A549 (cell line): ENCODE results near the gene ZNF732. TPM values are rescaled to one million over a fixed set of nuclear protein-coding genes. Genes with fewer than 3 reads are reported as not detected.

Experiments
- ATAC-seq, 2 experiments: fragments of 200-7000 bp in 1 of 2; fragments of >200 bp in 1 of 2; cut with Nextera tagmentation in 1 of 2; cut with Tn5 transposase in 1 of 2; 3 replicates each; pipeline versions ENCODE4 v1.8.0 to v1.9.1; 2018 to 2020; ENCODE audit warnings: mild to moderate bottlenecking in 1 of 2, moderate library complexity in 1 of 2
- CTCF ChIA-PET: fragments of 300-600 bp; sonication (Branson Sonifier 250); formaldehyde crosslinking; extraction: SDS; loops from one replicate; lab custom pipeline; 2021; ENCODE audit warnings: antibody characterized with exemption, inconsistent platforms; lab: Yijun Ruan, JAX
- POLR2A ChIA-PET: fragments of 350-600 bp; formaldehyde crosslinking; extraction: SDS; loops from one replicate; lab custom pipeline; 2021; ENCODE audit warnings: antibody characterized with exemption, inconsistent platforms; lab: Yijun Ruan, JAX
- DNase-seq, 2 experiments: peaks; one replicate each; pipeline versions ENCODE4 v3.0.0 to v3.0.0-alpha.2; 2011 to 2016; ENCODE audit warnings: low read depth in 1 of 2, low spot score in 1 of 2
- FAIRE-seq: peaks from 2 replicates; lab custom pipeline; 2011; peaks lifted over from hg19 to GRCh38; lab: Jason Lieb, UNC
- H3K27ac ChIP-seq, 2 experiments: fragments of >200 bp; sonication (Bioruptor Twin); formaldehyde crosslinking; 3 replicates each; pipeline ENCODE4 v1.5.1; 2016 to 2017
- H3K4me1 ChIP-seq: fragments of >200 bp; sonication (Bioruptor Twin); formaldehyde crosslinking; 3 replicates; pipeline ENCODE4 v1.6.1; 2016
- H3K4me2 ChIP-seq: fragments of >200 bp; sonication (Bioruptor Twin); formaldehyde crosslinking; 3 replicates; pipeline ENCODE4 v1.6.1; 2016
- H3K4me3 ChIP-seq: fragments of >200 bp; sonication (Bioruptor Twin); formaldehyde crosslinking; 3 replicates; pipeline ENCODE4 v1.5.1; 2016
- H3K9me3 ChIP-seq: fragments of >200 bp; sonication (Bioruptor Twin); formaldehyde crosslinking; 3 replicates; pipeline ENCODE4 v1.6.1; 2016
- CBX8 ChIP-seq: fragments of 200-600 bp; sonication (generic); IDR thresholded peaks from 2 replicates; pipeline ENCODE4 v1.6.1; 2016
- CEBPB ChIP-seq, 2 experiments: fragments of >200 bp in 1 of 2; sonication (Bioruptor Twin) in 1 of 2; formaldehyde crosslinking in 1 of 2; IDR thresholded peaks; 2 replicates each; pipeline ENCODE4 v1.6.1; 2012 to 2016
- CHD4 ChIP-seq: fragments of 200-600 bp; sonication (generic); IDR thresholded peaks from 2 replicates; pipeline ENCODE4 v1.6.1; 2016; ENCODE audit warnings: antibody characterized with exemption, mild to moderate bottlenecking, borderline replicate concordance
- CTCF ChIP-seq: fragments of >200 bp; sonication (Bioruptor Twin); formaldehyde crosslinking; IDR thresholded peaks from 3 replicates; pipeline ENCODE4 v1.5.1; 2016
- EHMT2 ChIP-seq: fragments of 200-600 bp; sonication (generic); IDR thresholded peaks from 2 replicates; pipeline ENCODE4 v1.6.1; 2016; ENCODE audit warnings: antibody characterized with exemption, low read depth, mild to moderate bottlenecking, moderate library complexity
- EP300 ChIP-seq, 2 experiments: fragments of >200 bp; sonication (Bioruptor Twin); formaldehyde crosslinking; IDR thresholded peaks; 2 replicates in 1 of 2; 3 replicates in 1 of 2; pipeline ENCODE4 v1.6.1; 2016 to 2017
- ESRRA ChIP-seq: fragments of 150-350 bp; IDR thresholded peaks from 2 replicates; pipeline ENCODE4 v1.6.1; 2014; ENCODE audit warnings: mild to moderate bottlenecking, low read length, borderline replicate concordance
- FOSB ChIP-seq: fragments of 250-450 bp; sonication (Bioruptor Pico); IDR thresholded peaks from 2 replicates; pipeline ENCODE4 v1.5.0; 2020; ENCODE audit warnings: mild to moderate bottlenecking, moderate library complexity
- FOXS1 ChIP-seq: fragments of 250-450 bp; sonication (Bioruptor Pico); IDR thresholded peaks from 2 replicates; pipeline ENCODE4 v1.5.0; 2020; ENCODE audit warnings: mild to moderate bottlenecking, moderate library complexity
- GATA3 ChIP-seq: IDR thresholded peaks from 2 replicates; pipeline ENCODE4 v1.6.1; 2012; ENCODE audit warnings: borderline replicate concordance
- HES2 ChIP-seq: fragments of >200 bp; sonication (Bioruptor Twin); formaldehyde crosslinking; IDR thresholded peaks from 2 replicates; pipeline ENCODE4 v1.6.1; 2016
- HEYL ChIP-seq: fragments of 250-450 bp; sonication (Bioruptor Pico); IDR thresholded peaks from 2 replicates; pipeline ENCODE4 v1.8.0; 2021; ENCODE audit warnings: mild to moderate bottlenecking, moderate library complexity
- HOXB13 ChIP-seq: fragments of 250-450 bp; sonication (Bioruptor Pico); IDR thresholded peaks from 2 replicates; pipeline ENCODE4 v1.5.0; 2020; ENCODE audit warnings: low read depth, mild to moderate bottlenecking, moderate library complexity
- JUNB ChIP-seq: fragments of >200 bp; sonication (Bioruptor Twin); formaldehyde crosslinking; IDR thresholded peaks from 2 replicates; pipeline ENCODE4 v1.6.1; 2016
- KDM1A ChIP-seq: fragments of 200-600 bp; sonication (generic); IDR thresholded peaks from 2 replicates; pipeline ENCODE4 v1.6.1; 2016; ENCODE audit warnings: low read depth, mild to moderate bottlenecking
- KDM5A ChIP-seq: fragments of 200-600 bp; sonication (generic); IDR thresholded peaks from 2 replicates; pipeline ENCODE4 v1.6.1; 2016; ENCODE audit warnings: antibody characterized with exemption, mild to moderate bottlenecking
- MAZ ChIP-seq: fragments of 150-350 bp; IDR thresholded peaks from 2 replicates; pipeline ENCODE4 v1.6.1; 2014; ENCODE audit warnings: antibody characterized with exemption, low read depth, low read length, borderline replicate concordance
- PBX3 ChIP-seq: IDR thresholded peaks from 2 replicates; pipeline ENCODE4 v1.6.1; 2012
- RAD21 ChIP-seq, 2 experiments: fragments of >200 bp in 1 of 2; sonication (Bioruptor Twin) in 1 of 2; formaldehyde crosslinking in 1 of 2; IDR thresholded peaks in 1 of 2; conservative IDR thresholded peaks in 1 of 2; 2 replicates in 1 of 2; 3 replicates in 1 of 2; pipeline ENCODE4 v1.6.1; 2012 to 2018; ENCODE audit warnings: inconsistent platforms in 1 of 2
- RARB ChIP-seq: fragments of 250-450 bp; sonication (Bioruptor Pico); IDR thresholded peaks from 2 replicates; pipeline ENCODE4 v1.8.0; 2021; ENCODE audit warnings: mild to moderate bottlenecking, moderate library complexity
- TFCP2L1 ChIP-seq: fragments of 250-450 bp; sonication (Bioruptor Pico); IDR thresholded peaks from 2 replicates; pipeline ENCODE4 v1.5.0; 2021; ENCODE audit warnings: mild to moderate bottlenecking
- ZC3H11A ChIP-seq: fragments of 450-650 bp; IDR thresholded peaks from 2 replicates; pipeline ENCODE4 v1.6.1; 2014; ENCODE audit warnings: antibody characterized with exemption, mild to moderate bottlenecking
- ZNF302 ChIP-seq: fragments of 250-450 bp; sonication (Bioruptor Pico); IDR thresholded peaks from 2 replicates; pipeline ENCODE4 v1.9.0; 2021; ENCODE audit warnings: inconsistent platforms, mild to moderate bottlenecking, moderate library complexity
- WGBS: methylation state at CpG from one replicate; pipeline ENCODE4 v1.1.6; 2017; ENCODE audit errors: missing lambda C conversion rate; 5-methylcytosine and 5-hydroxymethylcytosine counted together
- polyA minus RNA-seq: library from RNA; depleted of rRNA, polyadenylated mRNA; stranded (reverse); fragments of >200 nt; gene quantifications from 2 replicates; pipeline ENCODE4 v1.2.3, GENCODE V29; 2011; rRNA and poly(A)+ RNA removed
- polyA plus RNA-seq, 4 experiments: library from polyadenylated mRNA; depleted of rRNA in 3 of 4; stranded (reverse); fragments of >200 nt; fragmentation: RNase III in 1 of 4; extraction: RNeasy Plus Mini Kit Qiagen cat#74134 plus additional on column Dnase treatment in 1 of 4; gene quantifications; 2 replicates in 3 of 4; 3 replicates in 1 of 4; pipeline ENCODE4 v1.2.3, GENCODE V29; 2011 to 2017
- TF ChIP-seq, protein P1 (sequence below): fragments of 250-450 bp; sonication (Bioruptor Pico); IDR thresholded peaks from 2 replicates; pipeline ENCODE4 v1.5.0; 2020; ENCODE audit warnings: low read depth, mild to moderate bottlenecking, moderate library complexity
- TF ChIP-seq, protein P2 (sequence below): fragments of 250-450 bp; sonication (Bioruptor Pico); IDR thresholded peaks from 2 replicates; pipeline ENCODE4 v1.5.0; 2021; ENCODE audit warnings: mild to moderate bottlenecking, moderate library complexity, borderline replicate concordance
- TF ChIP-seq, protein P3 (sequence below): IDR thresholded peaks from 2 replicates; pipeline ENCODE4 v1.6.1; 2012

Gene ZNF732
- polyA plus RNA-seq (2011; rRNA removed) (not detected in 2 replicates), polyA plus RNA-seq (2017; fragmentation: RNase III; extraction: RNeasy Plus Mini Kit Qiagen cat#74134 plus additional on column Dnase treatment) (not detected in 3 replicates), polyA minus RNA-seq (not detected in 2 replicates)
- not detected in 2 replicates for polyA plus RNA-seq (2012; cell fraction: cytosol; rRNA removed)
- polyA plus RNA-seq (2012; cell fraction: nucleus; rRNA removed), result not detected in 2 replicates

- ATAC-seq (no peak), FAIRE-seq (no peak), DNase-seq (no peak)
- no peak within 1 kb of the TSS for H3K27ac ChIP-seq
- H3K4me3 ChIP-seq, result no peak within 1 kb of the TSS
- H3K4me2 ChIP-seq, result no peak within 1 kb of the TSS
- no peaks in the 10 kb centered on the region for H3K4me1 ChIP-seq
- TF ChIP-seq RARB (CRISPR knock-in tag), result no peak
- no peak for TF ChIP-seq PBX3
- TF ChIP-seq EHMT2, result no peak
- TF ChIP-seq, protein P1, sequence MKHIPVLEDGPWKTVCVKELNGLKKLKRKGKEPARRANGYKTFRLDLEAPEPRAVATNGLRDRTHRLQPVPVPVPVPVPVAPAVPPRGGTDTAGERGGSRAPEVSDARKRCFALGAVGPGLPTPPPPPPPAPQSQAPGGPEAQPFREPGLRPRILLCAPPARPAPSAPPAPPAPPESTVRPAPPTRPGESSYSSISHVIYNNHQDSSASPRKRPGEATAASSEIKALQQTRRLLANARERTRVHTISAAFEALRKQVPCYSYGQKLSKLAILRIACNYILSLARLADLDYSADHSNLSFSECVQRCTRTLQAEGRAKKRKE (CRISPR knock-in tag), result no peak
- no peak for TF ChIP-seq RAD21 (conservative IDR thresholded peaks at IDR 0.05 in 1 of 2, IDR thresholded peaks at IDR 0.05 in 1 of 2)
- TF ChIP-seq CBX8, result no peak
- TF ChIP-seq ESRRA, result no peak
- no peak for TF ChIP-seq ZC3H11A
- TF ChIP-seq FOSB (CRISPR knock-in tag), result no peak
- no peak for TF ChIP-seq FOXS1
- TF ChIP-seq HES2, result no peak
- TF ChIP-seq JUNB, result no peak
- TF ChIP-seq GATA3, result no peak
- TF ChIP-seq KDM5A, result no peak
- TF ChIP-seq CTCF, result no peak
- POLR2A ChIA-PET, result no interaction called here
- CTCF ChIA-PET, result no interaction called here
- no peaks in the 10 kb centered on the region; the same call in 2 of the 3 replicates for H3K9me3 ChIP-seq
- 65% methylated on average over 22 of the region's 53 CpGs for WGBS
These were observed at the start of gene ZNF732 for GRCh38 chr4:304969-305680. Gene ZNF732, minus strand, starts transcription at chr4:305474. Its CDS starts 164 bp downstream, at chr4:305310.

DNA sequence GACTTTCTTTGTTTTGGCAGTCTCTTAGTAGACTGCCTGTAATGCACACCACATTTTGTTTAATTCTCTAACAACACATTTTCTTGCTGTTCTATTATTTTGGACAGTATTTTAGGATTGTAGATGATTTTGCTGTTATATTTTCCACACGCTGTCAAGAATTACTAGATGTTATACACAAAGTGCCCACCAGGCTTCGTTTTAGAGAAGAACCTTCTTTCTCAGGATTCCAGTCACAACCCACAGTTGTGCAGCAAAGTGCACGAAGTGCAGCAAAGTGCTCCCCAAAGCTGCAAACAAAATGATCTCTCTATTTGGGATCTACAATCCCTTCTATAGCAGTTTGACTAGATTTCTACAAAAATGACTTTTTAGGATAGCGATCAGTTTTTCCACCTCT lies 34.7 kb upstream of the ZNF732 start:
- DNase-seq (no peak), FAIRE-seq (no peak), ATAC-seq (no peak)
- ChIA-PET CTCF (no interaction called here), POLR2A (no interaction called here)
- Histone ChIP-seq H3K27ac (no peak overlapping the region), H3K4me3 (no peak overlapping the region), H3K9me3 (peaks cover 58% of the 10 kb centered on the region), H3K4me1 (no peaks in the 10 kb centered on the region), H3K4me2 (no peak overlapping the region)
- TF ChIP-seq EP300 (IDR thresholded peaks at IDR 0.05) (no peak), KDM1A (no peak), HOXB13 (no peak), CHD4 (no peak), TFCP2L1 (CRISPR knock-in tag) (no peak), KDM5A (no peak), HEYL (CRISPR knock-in tag) (no peak), ZNF302 (no peak), RARB (CRISPR knock-in tag) (no peak), CEBPB (IDR thresholded peaks at IDR 0.05) (no peak), MAZ (no peak), JUNB (no peak), ESRRA (no peak)
- TF ChIP-seq, protein P2, sequence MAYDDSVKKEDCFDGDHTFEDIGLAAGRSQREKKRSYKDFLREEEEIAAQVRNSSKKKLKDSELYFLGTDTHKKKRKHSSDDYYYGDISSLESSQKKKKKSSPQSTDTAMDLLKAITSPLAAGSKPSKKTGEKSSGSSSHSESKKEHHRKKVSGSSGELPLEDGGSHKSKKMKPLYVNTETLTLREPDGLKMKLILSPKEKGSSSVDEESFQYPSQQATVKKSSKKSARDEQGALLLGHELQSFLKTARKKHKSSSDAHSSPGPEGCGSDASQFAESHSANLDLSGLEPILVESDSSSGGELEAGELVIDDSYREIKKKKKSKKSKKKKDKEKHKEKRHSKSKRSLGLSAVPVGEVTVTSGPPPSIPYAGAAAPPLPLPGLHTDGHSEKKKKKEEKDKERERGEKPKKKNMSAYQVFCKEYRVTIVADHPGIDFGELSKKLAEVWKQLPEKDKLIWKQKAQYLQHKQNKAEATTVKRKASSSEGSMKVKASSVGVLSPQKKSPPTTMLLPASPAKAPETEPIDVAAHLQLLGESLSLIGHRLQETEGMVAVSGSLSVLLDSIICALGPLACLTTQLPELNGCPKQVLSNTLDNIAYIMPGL (CRISPR knock-in tag), result no peak
- TF ChIP-seq, protein P3, sequence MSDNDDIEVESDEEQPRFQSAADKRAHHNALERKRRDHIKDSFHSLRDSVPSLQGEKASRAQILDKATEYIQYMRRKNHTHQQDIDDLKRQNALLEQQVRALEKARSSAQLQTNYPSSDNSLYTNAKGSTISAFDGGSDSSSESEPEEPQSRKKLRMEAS, result no peak
- WGBS, result 87% methylated on average over 4 of the region's 4 CpGs
